Measurements from ENCODE around the gene RAPGEF2.
"Not testable (repeated sequence)": the region's sequence is repeated elsewhere in the genome, so short reads cannot be mapped to it uniquely, and the experiment has no call there.

The RAPGEF2 gene, protein sequence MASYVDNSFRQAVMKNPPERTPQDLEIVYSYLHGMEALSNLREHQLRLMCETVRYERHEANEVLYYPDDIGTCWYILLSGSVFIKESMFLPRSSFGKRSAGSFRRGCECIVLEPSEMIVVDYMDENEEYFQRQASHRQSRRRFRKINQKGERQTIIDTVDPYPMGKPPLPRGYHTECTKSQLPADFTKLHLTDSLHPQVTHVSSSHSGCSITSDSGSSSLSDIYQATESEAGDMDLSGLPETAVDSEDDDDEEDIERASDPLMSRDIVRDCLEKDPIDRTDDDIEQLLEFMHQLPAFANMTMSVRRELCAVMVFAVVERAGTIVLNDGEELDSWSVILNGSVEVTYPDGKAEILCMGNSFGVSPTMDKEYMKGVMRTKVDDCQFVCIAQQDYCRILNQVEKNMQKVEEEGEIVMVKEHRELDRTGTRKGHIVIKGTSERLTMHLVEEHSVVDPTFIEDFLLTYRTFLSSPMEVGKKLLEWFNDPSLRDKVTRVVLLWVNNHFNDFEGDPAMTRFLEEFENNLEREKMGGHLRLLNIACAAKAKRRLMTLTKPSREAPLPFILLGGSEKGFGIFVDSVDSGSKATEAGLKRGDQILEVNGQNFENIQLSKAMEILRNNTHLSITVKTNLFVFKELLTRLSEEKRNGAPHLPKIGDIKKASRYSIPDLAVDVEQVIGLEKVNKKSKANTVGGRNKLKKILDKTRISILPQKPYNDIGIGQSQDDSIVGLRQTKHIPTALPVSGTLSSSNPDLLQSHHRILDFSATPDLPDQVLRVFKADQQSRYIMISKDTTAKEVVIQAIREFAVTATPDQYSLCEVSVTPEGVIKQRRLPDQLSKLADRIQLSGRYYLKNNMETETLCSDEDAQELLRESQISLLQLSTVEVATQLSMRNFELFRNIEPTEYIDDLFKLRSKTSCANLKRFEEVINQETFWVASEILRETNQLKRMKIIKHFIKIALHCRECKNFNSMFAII (N-terminal part only)

GRCh38 chr4:159102622-159103383, at the start of gene RAPGEF2:
Gene RAPGEF2 (plus strand): TSS chr4:159103079. CDS start chr4:159104163, 1,084 bp downstream.
- DNase-seq: peak; percentile 80

GRCh38 chr4:159055833-159056232, 47.0 kb upstream of the RAPGEF2 start:
- DNase-seq: no peak

GRCh38 chr4:159060161-159060560, 42.7 kb upstream of the RAPGEF2 start:
- DNase-seq: no peak

- DNase-seq: no peak
Measured at GRCh38 chr4:159062381-159062780, 40.5 kb upstream of the RAPGEF2 start.

GRCh38 chr4:159065513-159066240, 37.2 kb upstream of the RAPGEF2 start:
- DNase-seq: no peak

- not testable (repeated sequence) for DNase-seq
Measured at GRCh38 chr4:159068139-159068538, 34.7 kb upstream of the RAPGEF2 start.

DNA sequence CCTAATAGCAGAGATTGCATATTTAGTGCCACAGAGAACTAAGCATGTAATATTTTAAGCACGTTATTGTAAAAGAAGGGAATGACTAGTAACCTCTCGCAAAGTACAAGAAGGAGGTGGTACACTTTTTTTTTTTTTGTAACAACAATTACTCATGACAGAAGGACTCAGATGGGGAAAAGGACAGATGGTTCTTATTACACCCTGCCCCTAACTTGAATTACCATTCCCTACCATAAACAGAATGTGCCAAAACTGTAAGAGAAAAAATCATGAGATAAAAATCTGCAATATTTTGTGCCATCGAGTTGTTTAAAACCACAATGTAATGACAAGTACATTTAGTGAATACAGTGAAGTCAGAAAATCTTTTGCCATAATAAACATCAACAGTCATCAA, 33.0 kb upstream of the RAPGEF2 start:
- DNase-seq: no peak

DNA sequence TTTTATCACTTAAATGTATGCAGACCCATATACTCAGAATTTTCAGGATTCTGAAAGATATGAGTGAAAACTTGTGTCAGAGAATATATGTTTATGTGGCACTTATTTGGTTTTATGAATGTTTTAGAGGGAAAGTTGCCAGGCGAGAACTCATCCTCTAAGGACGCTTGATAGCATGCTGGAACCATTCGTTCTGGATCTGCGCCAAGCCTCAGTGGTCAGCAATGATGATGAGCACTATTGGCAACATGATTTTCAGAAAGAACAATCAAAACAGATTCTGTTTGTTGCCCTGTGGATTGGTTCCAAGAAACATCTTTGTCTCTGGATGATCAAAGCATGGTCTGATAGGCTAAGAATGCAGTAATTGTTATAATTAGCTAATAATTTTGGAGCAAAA, 32.1 kb upstream of the RAPGEF2 start:
- DNase-seq: no peak

GRCh38 chr4:159071178-159071968, 31.5 kb upstream of the RAPGEF2 start:
- no peak for DNase-seq

GRCh38 chr4:159071969-159072765, 30.7 kb upstream of the RAPGEF2 start:
- no peak for DNase-seq

- no peak for DNase-seq
Measured at GRCh38 chr4:159075531-159075932, 27.3 kb upstream of the RAPGEF2 start.

DNA sequence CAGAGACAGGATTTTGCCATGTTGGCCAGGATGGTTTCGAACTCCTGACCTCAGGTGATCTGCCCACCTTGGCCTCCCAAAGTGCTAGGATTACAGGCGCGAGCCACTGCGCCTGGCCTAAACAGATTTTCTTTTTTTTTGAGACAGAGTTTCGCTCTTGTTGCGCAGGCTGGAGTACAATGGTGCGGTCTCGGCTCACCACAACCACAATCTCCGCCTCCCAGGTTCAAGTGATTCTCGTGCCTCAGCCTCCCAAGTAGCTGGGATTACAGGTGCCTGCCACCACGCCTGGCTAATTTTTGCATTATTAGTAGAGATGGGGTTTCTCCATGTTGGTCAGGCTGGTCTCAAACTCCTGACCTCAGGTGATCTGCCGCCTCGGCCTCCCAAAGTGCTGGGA, 25.9 kb upstream of the RAPGEF2 start:
- not testable (repeated sequence) for DNase-seq

- no peak for DNase-seq
Measured at GRCh38 chr4:159077702-159078495, 25.0 kb upstream of the RAPGEF2 start.

GRCh38 chr4:159079074-159079473, 23.8 kb upstream of the RAPGEF2 start:
- DNase-seq: no peak

GRCh38 chr4:159086606-159087005, 16.3 kb upstream of the RAPGEF2 start:
- no peak for DNase-seq

GRCh38 chr4:159090255-159090654, 12.6 kb upstream of the RAPGEF2 start:
- DNase-seq: no peak

- DNase-seq: not testable (repeated sequence)
Measured at GRCh38 chr4:159094156-159094555, 8.7 kb upstream of the RAPGEF2 start.

DNA sequence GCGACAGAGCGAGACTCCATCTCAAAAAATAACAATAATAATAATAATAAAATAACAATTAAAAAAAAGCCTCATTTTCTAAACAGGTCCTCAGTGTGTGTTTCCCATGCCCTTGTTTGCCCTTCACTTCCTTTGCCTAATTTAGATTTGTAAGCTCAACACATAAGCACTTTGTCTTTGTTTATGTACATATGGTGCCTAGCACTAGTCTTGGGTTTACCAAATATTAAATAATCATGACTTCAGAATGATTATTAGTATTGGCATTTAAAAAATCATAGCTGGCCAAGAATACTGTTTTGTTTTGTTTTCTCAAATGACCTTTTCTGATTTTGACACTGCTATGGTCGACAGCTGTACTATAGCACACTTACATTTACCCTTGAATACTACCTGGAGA, 6.4 kb upstream of the RAPGEF2 start:
- DNase-seq: no peak

DNA sequence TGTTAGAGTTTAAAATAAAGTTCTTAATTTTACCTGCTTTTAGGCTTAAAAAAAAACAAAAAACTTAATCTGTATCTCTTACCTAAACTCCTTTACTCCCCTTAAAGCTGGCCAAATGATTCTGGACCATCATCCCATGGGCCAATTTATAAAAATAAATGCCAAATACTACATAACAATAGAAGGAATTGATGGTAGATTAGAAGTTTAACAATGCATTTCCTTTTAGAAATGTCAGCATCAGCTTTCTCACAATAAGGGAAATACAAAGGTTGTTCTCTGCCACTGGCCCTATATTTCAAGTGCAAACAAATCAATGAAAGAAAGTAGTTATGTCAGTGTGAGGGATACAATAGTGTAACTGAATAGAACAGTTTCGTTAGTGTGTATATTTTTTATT, 5.7 kb upstream of the RAPGEF2 start:
- no peak for DNase-seq

DNA sequence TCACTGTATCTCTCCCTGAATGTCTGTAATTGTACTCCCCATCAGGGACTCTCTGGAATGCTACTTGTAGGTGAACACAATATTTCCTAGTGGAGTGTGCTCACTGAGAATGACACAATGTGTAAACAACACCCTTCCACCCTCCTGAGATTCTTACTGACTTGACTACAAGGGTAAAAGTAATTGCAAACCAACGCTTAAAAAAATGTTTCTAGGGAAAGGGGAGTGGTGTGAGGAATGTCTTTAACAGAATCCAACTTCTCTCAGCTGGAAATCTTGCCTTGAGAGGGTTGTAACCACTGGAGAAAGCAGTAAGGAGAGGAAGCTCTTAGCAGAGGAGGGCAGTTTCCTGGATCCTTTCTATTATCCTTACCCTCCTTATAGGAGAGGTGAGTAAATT, 5.1 kb upstream of the RAPGEF2 start:
- no peak for DNase-seq

Measured in activated T-cell treated with anti-CD3 and anti-CD28 coated beads for 4 hours (primary cell).